HG03280 (cell line): ENCODE data around the gene DNM1.

Source experiments
- ATAC-seq: cut with Tn5 transposase; IDR thresholded peaks from one replicate; pipeline ENCODE4 v1.9.1; 2021; ENCODE audit warnings: mild to moderate bottlenecking, moderate library complexity; ENCODE audit not compliant: unreplicated experiment

The DNM1 gene

DNA sequence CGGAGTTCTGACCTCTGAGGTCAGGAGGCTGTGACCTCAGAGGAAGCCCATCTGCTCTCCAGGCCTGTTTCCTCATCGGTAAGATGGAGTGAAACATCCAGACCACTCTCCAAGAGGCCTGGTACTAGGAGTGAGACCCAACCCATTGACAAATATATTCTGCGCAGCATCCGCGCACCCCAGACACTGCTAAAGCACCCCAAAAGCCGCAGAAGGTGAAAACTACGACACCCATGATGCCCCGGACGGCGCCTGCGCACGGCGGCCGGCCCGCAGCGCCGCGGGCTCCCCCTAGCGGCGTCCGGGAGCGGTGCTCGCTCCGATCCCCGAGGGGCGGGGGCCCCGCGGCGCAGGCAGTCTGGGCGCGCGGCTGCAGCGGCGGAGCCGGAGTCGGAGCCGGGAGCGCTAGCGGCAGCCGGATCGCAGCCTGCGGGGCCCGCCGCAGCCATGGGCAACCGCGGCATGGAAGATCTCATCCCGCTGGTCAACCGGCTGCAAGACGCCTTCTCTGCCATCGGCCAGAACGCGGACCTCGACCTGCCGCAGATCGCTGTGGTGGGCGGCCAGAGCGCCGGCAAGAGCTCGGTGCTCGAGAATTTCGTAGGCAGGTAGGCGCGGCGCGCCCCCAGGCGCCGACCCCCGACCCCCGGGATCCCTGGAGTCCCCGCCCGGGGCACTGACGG lies at the start of gene DNM1:
Gene DNM1, plus strand, starts transcription at position 356 of the 683 bp plus-strand sequence. Its CDS starts 92 bp downstream, at position 448.
- peak; percentile 90 for ATAC-seq

DNA sequence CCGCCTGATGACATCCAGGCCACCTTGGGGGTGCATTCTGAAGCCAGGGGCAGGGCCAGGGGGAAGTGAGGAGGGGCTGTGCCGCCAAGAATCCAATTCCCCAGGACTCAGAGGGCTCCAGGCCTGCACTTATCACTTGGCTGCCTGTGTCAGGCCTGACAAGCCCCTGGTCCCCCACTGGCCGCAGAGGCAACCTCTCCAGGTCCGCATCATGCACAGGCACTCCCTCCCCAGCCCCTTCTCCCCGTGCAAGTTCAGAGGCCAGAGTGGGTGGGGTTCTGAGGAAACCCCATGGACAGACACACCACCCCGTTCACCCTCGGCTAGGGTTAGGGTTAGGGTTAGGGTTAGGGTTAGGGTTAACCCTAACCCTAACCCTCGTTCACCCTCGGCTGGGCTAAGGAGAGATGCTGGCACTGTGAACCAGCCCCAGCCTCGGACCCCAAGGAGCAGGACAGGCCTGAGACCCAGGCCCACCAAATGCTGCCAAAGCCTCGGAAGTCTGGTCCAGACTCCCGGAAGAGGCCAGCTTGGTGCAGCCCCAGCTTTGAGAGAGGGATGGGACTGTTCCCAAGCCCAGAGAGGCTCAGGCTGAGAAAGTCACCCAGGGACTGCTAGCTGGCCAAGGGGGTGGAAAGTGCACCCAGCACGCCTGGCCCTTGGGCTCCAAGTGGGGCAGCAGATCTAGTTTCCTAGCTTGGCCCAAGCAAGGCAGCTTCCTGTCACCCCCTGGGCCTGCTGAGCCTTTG lies 49.1 kb upstream of the DNM1 start:
- ATAC-seq, result no peak

DNA sequence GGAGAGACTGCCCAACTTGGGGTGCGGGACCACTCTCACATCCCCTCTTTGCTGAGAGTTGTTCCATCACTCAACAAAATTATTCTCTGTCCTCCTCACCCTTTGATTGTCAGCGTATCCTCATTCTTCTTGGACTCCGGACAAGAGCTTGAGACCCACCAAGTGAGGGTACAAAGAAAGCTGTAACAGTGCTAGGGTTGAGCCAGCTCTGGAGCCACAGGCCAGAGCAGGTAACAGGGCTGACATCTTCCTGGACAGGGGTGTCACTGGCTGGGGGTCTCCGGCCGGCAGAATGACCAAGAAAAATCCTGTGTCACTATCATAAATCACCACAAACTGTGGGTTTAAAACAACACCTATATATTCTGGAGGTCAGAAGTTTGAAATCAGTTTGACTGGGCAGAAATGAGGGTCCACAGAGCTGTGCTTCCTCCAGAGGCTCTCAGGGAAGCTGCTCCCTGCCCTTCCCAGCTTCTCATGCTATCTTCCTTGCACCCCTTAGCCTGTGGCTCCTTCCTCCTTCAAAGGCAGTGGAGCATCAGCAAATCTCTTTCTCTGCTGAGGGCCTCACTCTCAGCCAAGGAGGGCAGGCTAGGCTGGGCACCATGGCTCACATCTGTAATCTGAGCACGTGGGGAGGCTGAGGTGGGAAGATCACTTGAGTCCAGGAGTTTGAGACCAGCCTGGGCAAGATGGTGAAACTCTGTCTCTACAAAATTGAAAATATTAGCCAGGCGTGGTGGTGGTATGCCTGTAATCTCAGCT lies 47.3 kb upstream of the DNM1 start:
- no peak for ATAC-seq

- no peak for ATAC-seq
These were observed 43.7 kb upstream of the DNM1 start for GRCh38 chr9:128159522-128159783.

DNA sequence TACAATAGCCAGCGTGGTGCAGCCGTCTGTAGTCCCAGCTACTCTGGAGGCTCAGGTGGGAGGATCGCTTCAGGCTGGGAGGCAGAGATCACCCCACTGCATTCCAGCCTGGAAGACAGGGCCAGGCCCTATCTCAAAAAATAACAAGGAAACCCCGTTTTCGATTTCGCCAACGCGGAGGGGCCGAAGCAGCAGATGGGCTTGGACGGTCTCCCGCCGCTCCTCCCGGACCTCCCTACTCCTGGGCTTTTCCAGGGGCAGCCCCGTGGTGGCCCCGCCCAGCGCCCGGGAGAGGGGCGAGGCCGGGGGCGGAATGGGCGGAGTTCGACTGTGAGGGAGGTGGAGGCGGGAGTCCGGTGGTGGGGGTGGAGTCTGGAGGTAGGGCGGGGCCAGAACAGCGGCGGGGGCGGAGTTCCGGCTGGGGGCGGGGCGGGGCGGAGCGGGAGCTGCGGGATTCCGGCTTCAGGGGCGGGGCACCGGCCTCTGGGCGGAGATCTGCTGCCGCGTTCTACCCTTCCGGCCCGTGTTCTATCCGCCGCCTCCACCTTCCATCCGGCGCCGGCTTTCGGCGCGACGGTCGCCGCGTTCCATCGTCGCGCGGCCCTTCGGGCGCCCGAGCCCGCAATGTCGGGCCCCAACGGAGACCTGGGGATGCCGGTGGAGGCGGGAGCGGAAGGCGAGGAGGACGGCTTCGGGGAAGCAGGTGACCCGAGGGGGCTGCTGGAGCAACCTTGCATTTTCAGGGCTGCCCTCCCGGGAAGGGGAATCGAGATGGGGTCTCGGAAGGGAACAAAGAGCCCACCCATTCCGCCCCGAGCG lies 43.2 kb upstream of the DNM1 start, which contains the start of gene BBLN:
Gene BBLN, plus strand, starts transcription at position 482 of the 819 bp plus-strand sequence. Its CDS starts 143 bp downstream, at position 625.
- ATAC-seq, result peak; percentile 86

- ATAC-seq, result peak; percentile 13
These were observed 42.6 kb upstream of the DNM1 start for GRCh38 chr9:128160603-128160987.

DNA sequence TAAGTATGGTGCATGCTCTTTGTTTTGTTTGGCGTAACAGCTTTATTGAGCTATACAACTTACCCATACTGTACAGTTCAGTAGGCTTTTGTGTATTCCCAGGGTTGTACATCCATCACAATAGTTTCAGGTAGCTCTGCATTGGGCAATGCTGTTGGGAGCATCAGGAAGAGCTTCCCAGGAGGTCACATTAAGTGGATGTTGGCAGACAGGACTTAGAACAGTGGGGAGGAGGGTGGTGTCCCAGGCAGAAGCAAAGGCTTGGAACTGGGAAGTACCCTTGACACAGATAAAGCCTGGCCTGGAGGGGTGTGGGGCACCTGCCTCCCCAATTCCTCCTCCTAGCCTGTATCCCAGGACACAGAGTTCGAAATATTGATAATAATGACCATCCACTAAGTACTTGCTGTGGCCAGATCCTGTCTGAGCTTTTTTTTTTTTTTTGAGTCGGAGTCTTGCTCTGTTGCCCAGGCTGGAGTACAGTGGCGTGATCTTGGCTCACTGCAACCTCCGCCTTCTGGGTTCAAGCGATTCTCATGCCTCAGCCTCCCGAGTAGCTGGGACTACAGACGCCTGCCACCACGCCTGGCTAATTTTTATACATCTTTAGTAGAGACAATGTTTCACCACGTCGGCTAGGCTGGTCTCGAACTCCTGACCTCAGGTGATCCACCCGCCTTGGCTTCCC lies 41.8 kb upstream of the DNM1 start:
- no peak for ATAC-seq

GRCh38 chr9:128162215-128163026 lies 40.8 kb upstream of the DNM1 start:
- ATAC-seq, result no peak

GRCh38 chr9:128163027-128163515 lies 40.1 kb upstream of the DNM1 start:
- no peak for ATAC-seq

DNA sequence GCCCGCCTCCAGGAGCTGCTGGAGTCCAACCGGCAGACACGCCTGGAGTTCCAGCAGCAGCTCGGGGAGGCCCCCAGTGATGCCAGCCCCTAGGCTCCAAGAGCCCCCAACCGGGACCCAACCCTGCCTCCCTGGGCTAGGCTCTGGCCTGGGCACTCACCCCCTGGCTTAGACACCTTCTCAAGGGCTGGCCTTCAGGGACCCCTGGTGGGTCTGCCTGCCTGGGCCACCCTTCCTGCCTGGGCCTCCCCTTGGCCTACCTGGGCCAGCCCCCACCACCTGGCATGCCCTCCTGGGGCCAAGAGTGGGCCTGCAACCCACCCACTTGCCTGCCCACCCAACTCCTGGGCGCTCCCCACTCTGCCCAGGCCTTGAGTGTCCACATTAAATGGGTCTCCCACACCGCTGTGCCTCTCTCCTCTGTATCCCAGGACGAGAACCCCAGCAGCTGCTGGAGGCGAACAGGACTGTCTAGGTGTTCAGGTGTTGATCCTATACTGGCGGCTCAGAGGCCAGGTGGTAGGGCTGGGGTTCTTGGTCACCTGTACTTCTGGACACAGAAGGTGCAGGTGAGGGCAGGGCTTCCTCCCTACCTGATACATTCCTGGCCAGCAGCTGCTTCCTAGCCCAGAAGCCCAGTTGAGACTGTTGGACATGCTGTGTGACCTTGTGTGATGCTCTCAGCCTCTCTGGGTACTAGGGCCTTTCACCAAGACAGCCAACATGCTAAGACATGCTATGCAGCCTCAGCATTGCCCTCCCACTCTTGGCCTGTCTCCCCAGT lies 39.5 kb upstream of the DNM1 start:
- no peak for ATAC-seq

DNA sequence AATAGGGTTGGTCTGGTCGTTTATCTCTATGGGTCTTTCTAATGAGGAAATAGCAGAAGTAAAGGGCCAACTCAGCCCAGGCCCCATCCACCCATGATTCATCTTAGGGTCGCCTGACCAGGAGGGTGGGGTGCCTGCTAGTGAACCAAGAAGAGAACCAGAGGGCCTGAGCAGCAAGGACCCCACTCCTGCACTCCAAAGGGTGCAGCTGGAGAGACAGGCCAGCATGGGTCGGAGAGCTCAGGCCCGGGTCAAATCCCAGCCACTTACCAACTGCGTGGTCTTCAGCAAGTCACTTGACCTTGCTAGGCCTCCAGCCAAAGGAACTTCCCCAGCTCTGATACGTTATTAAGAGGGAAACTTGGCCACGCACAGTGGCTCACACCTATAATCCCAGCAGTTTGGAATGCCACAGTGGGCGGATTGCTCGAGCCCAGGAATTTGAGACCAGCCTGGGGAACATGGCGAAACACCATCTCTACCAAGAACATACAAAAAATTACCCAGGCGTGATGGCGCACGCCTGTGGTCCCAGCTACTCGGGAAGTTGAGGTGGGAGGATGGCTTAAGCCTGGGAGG lies 38.8 kb upstream of the DNM1 start:
- ATAC-seq, result no peak

- ATAC-seq, result no peak
These were observed 37.0 kb upstream of the DNM1 start for GRCh38 chr9:128166169-128166568.

GRCh38 chr9:128167209-128167608 lies 36.0 kb upstream of the DNM1 start:
- ATAC-seq, result no peak

DNA sequence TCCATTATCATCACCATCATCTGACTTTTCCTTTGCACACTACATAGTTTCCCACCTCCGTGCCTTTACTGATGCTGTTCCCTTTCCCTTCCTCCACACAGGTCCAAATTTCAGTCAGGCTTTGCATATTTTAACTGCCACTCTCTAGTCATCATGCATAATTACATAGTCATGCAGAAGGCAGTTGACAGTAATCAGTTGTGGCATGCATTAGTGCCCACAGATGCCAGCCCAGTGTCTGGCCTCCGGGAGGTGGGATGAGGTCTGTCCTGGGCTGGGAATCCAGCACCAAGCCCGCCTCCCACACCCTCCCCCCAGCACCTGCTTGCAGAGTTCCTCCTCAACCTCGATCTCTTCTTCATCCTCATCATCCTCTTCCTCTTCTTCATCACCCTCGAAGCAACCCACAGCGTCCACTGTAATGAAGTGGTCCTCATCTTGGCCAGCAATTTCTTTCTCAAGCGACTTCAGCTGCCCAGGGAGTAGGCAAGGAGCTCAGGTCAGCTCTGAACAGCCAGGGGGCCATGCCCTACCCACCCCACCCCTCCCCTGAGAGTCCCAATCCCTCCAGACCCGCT lies 34.4 kb upstream of the DNM1 start:
- no peak for ATAC-seq

DNA sequence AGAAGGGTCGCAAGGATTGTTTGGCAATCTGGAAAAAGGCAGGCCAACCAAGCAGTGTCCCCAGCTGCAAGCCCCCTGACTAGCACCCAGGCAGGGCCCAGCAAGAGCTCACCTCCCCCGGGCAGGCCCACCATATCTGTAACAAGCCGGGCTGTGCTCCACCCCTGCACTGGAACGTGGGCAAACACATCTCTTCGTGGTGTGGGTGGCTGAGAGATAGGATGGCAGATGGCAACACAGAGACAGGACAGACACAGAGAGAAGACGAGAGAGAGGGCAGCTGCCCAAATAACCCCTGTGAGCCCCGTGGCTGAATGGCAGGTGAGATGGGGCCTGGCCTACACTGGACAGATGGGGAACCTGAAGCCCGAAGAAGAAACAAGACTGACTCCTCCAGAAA lies 33.7 kb upstream of the DNM1 start:
- ATAC-seq, result no peak

GRCh38 chr9:128169925-128170324 lies 33.3 kb upstream of the DNM1 start:
- no peak for ATAC-seq

DNA sequence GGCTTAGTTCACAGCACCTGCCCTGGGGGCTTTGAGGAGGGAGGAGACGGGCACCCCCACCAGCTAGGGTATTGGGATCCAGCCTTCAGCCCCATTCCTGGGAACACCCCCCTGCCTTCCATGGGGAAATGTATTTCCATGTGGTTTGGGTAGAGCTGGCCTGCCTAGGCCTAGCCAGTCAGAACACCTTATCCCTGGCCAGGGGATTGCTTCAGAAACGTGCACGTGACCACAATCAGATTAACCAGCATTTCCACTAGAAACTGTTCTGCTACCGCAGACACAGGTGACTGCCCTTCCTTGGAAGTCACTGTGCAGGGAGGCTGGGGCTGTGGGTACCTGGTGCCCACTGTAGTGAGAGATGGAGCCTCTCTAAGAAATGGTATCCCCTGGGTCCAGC lies 29.1 kb upstream of the DNM1 start:
- no peak for ATAC-seq

DNA sequence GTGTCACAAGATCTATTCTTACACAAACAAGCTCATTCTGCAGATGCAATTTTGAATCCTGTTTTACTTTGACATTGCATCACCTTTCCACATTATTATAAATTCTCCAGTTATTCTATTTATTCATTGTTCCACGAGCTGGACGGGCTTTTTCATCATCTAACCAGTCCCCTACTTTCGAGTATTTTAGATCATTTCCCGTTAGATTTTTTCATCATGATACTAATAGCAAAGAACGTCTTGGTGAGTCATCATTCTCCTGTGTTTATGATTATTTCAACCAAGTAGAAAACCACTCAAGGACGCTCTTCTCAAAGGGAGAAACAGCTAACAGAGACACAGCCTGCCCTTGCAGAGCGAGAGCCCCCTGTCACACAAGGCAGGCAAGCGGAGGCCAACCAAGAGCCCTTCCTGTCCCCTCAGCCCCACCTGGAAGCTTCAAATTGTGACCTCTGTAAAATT lies 28.0 kb upstream of the DNM1 start:
- no peak for ATAC-seq
